Frontal cortex (tissue), 4 donors: ENCODE data around the gene RASEF. TPM values are rescaled to one million over a fixed set of nuclear protein-coding genes. Genes with fewer than 3 reads are reported as not detected.
"Not testable (repeated sequence)": the region's sequence is repeated elsewhere in the genome, so short reads cannot be mapped to it uniquely, and the experiment has no call there.

Source experiments
- DNase-seq, 2 donors: peaks; one replicate each; pipeline ENCODE4 v3.0.0; 2012; ENCODE audit warnings: low spot score in 2 of 2
- FAIRE-seq: peaks from 2 replicates; lab custom pipeline; 2012; peaks lifted over from hg19 to GRCh38; lab: Jason Lieb, UNC
- total RNA-seq: library from RNA; depleted of rRNA; stranded (reverse); fragments of >200 nt; gene quantifications from one replicate; pipeline ENCODE4 v1.2.3, GENCODE V29; 2014
- donor health status: control.
- donor health status: control.
- donor health status: control.

The RASEF gene
- total RNA-seq, 1 donor from 2014 or later: 0.41 TPM

DNA sequence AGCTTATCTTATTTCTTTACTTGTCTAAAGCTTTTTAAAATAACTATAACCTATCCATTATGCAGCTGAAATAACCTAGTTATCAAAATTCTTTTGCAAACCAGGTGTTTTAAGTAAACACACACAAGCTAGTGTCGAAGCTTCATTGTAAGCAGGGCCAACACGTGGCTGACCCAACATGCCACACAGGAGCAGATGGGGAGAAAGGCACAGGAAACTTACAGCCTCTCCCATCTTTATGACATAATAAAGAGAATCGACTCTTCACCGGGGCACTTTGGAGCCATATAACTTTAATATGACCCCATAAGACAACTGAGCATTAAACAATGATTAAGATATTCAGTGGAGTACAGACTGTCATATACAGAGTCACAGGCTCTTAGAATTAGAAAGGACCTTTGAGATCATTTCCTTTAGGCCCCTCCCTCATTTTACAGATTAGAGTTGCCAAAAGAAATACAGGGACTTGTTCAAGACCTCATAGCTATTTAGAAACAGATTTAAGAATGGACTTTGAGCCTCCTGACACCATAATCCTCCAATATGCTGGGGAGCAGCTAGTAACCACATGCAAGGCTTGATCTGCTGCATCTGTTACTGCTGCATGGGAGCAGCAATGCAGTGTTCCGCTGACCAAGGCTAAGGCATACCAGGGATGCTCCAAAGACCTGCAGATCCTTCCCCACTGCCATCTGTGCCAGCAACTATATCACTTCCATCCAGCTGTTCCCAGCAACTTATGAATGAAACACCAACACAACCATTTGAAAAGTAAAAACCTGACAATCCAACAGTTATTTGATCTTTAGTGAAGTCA is 75.4 kb downstream of the RASEF start:
- FAIRE-seq: no peak
- DNase-seq: no peak

DNA sequence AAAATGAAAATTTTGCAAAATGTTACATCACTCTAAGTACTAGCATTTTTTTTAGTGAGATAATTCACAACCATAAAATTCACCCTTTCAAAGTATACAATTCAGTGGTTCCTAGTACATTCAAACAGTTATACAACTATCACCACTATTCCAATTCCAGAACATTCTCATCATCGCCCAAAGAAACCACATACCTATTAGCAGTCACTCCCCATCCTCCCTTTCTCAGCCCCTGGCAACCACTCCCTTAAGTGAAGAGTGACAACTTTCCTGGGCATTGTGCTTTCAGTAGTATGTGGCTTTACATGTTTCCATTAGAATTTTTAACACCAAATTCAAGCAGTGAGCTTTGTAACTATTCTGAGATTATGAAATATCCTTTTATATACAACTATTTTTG is 81.4 kb downstream of the RASEF start:
- no peak for FAIRE-seq
- no peak for DNase-seq

DNA sequence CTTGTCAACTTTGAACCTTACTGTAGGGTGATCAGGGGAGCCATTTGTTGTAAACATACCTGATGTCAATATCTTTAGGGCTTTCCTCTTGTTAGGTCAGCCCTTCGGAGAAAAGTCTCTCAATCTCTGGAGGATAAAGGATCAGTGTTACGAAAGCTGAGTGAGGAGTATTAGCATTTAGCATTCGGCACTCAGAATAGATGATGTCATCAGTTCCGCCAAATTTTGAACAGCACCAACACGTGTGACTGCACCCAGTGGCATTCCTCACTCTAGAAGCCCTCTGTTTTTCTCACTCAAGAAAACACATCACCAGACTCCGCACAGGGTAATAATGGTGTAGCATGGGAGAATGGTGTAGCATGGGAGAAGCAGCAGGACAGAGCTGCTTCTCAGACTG is 87.8 kb downstream of the RASEF start:
- FAIRE-seq: no peak

DNA sequence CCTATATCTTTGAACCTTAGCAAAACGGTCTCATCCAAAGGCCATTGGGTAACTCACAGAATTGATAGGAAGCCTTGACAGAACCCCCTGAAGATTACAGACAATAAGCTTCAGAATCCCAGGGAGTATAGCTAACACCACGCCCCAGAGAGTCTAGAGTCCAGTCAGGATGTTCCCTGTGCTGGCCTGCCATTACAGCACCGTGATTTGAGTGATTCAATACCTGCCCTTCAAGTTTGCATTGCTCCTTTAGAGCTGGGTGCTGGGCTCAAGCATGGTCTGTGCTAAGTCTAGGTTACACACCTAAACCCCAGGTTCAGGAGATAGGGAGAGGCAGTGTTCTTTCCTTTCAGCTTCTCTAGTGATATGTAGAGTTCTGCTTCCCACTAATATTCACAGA is 90.5 kb downstream of the RASEF start:
- FAIRE-seq (no peak), DNase-seq (no peak)

More for the DNA sequence above, 87.8 kb downstream of the RASEF start:
- DNase-seq: no peak

DNA sequence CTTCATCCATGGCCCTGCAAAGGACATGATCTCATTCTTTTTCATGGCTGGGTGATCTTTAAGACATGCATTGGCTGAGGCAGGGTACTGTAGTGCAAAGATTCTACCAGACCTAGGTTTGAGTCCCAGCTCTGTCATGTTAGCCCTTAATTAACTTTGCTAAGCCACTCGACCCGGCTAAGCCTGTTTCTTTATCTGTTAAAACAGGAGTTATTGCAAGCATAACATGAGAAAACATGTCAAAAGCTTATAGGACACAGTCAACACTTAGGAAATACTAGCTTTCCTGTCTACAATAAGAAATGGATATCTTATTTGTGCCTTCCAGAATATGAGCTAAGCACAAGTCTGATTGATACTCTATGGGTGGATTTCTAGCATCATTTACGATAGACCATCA is 92.6 kb downstream of the RASEF start:
- no peak for FAIRE-seq
- no peak for DNase-seq

DNA sequence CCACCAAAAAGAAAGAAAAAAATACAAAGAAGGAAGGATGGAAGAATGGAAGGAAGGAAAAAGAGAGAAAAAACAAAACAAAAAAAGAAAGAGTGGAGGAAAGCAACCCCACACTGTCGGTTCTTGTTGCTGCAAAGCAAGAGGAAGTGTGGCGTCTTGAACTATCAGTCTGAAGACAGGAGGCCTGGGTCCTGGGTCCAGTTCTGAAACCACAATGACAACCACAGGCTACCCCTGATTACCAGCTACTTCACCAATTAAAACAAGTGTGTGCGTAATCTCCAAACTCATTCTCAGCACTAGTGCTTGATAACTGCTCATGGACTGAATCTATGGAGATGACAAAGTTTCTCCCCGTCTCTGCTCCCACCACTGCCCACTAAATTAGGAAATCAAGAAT is 93.7 kb downstream of the RASEF start:
- DNase-seq (no peak), FAIRE-seq (no peak)

DNA sequence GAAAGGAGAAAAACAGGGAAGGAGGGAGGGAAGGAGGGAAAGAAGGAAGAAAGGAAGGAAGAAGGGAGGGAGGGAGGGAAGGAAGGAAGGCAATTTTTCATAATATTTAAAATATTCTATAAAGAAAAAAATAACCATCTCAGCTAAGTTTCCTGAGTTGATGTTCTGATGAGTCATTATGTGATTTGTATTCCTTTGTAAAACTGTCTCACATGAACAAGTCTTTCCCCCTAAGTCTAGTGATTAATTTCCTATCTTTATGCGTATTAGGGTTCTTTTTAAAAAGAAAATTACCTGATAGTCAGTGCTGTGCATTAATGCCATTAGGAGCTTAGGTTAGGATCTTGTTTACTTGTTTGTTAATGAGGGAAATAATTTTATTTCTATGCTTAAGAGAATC is 94.1 kb downstream of the RASEF start:
- FAIRE-seq: no peak
- DNase-seq: no peak

DNA sequence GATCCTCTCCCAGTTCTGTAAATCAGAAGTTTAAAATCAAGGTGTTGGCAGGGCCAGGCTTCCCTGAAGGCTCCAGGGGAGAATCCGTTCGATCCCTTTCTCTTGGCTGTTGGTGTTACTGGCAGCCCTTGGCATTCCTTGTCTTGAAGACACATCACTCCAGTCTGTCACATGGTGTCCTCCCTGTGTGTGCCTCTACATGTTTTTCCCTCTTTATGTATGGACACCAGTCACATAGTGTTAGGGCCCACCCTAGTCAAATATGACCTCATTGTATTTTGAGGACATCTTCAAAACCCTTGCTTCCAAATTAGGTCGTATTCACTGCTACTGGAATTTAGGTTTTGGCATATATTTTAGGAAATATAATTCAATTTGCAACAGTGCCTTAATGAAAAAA is 94.6 kb downstream of the RASEF start:
- FAIRE-seq (no peak), DNase-seq (no peak)

DNA sequence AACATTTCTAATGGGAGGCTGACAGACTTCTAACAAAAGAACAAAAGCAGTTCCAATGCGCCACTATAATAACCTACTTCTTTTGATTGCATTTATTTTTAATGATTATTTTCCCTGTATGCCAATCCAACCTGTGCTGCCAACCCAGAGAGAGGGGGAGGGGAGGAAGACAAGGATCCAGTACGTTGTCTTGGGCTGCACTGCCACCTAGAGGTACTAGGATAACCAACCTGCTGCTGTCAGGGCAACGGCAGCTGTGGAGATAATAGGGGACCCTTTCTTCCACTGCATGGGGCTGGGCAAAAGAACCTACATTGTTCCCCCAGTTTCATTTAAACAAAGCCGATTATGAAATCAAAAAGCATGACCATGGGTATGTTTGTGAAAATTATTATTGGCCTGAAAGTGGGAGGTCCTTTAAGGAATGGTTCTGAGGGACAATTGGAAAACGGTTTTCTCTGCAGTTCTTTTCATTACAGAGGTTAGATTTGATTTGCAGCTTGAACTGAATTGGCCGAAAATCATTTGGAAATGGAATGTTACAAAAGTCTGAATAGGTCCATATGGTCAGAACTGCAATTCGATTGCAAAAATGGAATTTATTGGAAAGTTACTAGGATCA is 101.3 kb downstream of the RASEF start:
- FAIRE-seq: peak; percentile 81

DNA sequence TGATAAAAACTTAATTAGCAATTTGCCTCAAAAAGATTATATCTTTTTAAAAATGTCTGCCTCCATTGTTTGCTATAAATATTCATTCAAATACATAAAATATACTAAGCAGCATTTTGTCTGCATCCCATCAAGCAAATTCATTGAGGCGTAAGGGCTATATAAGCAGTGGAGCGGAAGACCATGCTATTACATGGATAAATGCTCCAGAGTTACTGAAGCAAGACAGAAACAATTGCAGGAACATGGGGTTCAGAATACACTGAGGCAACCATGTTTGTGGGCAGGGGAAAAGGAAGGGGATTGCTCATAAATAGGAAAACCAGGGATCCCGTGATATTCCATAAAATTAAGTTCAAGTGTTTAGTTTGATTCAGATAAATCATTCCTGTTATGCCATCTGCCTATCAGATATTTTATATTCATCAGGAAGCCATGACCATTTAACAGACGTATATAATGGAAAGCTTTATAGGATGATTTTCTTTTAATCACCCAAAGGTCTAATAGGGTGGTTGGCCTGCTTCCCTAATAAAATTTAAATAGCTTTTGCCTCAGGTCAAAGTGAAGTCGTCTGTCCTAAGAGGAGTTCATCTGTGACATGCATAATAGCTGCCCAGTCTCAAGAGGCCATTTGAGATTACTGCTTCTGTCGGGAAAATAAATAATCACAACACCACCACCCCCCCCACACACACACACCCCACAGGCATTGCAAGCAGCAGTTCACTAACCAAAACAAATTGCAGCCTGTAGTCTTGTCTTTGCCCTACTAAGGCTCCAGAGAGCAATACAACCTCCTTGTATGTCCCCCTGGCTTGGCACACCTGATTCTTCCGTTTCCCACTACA is 105.2 kb downstream of the RASEF start:
- FAIRE-seq (no peak), DNase-seq (no peak)

More for the DNA sequence above, 101.3 kb downstream of the RASEF start:
- peak; percentile 33 to 51 for DNase-seq

DNA sequence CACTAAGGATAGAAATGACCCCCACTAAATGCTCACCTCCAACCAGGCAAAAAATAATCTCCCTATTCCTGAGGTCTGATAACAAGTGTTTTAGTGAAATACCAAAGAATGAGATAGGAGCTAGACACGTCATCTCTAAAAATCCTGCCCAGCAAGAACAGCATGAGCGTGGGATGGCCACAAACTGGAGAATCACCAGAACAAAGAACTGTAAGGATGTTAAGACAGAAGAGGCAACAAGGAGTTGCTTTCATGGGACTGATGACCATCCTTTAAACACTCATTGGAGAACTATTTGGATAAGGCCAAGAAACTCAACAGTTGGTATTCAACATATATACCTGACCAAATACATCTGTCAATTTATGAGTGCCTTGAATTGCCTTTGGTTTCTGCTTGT is 113.7 kb downstream of the RASEF start:
- DNase-seq (no peak), FAIRE-seq (no peak)

DNA sequence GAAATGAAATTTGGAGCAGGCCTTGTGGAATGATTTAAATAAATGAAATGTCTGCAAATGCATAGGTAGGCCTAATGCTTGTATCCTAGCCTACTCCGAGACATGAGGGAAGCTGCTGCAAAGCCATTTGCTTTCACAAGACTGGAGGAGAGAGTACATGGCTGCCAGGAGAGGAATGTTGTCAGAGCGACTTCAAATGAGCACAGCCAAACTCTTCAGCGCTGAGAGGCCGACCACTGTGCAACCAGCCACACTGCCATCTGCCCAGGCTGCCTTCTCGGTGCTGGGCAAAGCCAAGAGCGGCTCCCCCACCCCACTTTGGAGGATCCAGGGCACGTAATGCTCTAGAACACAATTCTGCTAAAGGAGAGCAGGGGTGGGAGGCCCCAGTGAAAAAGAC is 122.6 kb downstream of the RASEF start:
- FAIRE-seq (no peak), DNase-seq (no peak)

DNA sequence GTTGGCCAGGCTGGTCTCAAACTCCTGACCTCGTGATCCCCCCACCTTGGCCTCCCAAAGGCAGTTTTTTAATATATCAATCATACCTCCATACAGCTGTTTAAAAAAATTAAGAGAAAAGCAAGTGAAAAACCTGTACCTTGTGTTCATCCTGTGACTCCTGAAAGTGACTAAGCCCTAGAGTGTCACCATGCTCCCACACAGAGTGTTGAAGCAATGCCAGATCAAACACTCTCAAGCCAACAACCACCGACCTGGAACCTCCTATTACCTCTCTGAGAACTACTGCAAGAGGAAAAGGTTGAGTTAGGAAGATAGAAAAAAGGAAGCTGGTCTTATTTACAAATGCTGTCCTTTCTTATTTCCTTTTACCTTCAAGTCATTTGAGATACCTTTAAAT is 123.5 kb downstream of the RASEF start:
- FAIRE-seq (no peak), DNase-seq (no peak)

DNA sequence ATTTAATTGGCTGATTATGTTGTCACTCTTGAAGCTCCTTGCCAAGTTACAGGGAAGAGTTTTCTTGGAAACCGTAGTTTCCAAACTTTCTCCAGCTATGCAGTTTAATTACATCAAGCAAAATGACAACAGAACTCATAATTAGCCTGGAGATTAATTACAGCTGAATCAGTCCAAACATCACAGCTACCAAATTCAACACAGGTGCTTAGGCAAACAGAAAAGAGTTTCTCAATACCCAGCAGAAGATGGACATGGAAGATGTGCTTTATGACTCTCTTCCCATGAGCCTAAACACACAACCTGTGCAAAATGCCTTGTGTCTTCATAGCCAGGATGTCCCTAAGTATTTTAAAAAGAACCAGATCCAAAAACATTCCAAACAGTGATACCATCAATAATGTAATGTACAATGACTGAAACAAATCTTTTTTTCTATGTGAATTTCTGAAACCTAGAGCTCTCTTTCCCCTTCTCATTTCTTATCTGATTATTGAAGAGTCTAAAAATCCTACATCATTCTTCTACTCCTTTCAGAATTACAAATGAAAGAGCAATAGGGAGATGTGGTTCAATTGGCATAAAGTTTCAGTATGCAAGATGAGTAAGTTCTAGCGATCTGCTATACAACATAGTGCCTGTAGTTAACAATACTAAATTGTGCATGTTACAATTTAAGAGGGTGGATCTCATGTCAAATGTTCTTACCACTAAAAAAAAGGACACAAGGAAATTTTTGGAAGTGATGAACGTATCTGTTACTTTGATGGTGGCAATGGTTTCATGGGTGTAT is 124.3 kb downstream of the RASEF start:
- FAIRE-seq (no peak), DNase-seq (no peak)

DNA sequence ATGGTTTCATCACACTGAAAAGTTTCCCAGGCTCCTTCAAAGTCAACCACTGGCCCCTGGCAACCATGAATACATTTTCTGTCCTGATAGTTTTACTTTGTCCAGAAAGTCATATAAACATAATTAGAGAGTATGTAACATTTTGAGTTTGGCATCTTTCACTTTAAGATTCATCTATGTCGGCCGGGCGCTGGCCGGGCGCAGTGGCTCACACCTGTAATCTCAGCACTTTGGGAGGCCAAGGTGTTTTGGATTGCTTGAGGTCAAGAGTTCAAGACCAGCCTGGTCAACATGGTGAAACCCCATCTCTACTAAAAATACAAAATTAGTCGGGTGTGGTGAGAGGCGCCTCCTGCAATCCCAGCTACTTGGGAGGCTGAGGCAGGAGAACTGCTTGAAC is 126.4 kb downstream of the RASEF start:
- not testable (repeated sequence) for FAIRE-seq, DNase-seq

DNA sequence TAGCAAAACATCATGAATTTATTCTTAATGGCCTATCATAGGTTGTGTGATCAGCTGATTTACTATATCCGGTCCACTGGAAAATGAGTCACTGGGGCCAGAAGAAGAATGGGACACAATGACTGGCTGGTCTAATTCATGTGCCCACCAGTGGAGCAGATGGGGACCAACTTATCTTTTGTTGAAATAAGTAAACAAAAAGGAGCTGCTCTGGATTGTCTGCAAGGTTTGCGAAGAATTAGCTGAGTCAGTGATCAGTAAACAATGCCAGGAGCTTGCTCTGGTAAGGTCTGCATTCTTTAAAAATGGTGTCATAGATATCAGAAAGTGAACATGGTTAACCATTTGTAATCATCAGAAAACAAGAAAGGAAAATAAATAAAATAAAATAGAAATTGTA is 128.0 kb downstream of the RASEF start:
- DNase-seq: no peak
- no peak for FAIRE-seq

DNA sequence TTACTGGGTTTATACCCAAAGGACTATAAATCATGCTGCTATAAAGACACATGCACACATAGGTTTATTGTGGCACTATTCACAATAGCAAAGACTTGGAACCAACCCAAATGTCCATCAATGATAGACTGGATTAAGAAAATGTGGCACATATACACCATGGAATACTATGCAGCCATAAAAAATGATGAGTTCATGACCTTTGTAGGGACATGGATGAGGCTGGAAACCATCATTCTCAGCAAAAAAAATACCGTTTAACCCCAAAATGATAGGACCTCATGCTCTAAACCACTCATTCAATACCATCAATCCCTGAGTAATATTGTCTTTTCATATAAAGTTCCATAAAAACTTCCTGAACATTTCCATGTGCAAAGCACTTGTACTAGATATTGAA is 128.9 kb downstream of the RASEF start:
- not testable (repeated sequence) for FAIRE-seq, DNase-seq

DNA sequence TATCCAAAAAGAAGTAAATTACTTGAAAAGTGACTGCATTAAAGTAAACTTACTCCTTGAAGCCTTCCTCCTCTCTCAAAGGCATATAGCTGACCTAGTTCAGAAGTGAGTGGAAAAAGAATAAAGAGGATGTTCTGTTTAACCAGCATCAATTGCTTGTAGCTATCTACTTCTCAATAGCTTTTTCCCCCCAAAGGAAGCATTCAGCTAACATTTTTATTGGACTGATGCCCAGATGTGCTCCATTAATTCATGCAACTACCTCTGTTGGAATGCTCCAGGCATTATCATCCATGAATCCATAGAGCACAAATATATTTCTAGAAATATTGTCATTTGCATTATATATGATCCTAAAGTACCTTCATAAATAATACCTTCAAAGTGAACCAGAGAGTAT is 132.8 kb downstream of the RASEF start:
- no peak for DNase-seq
- no peak for FAIRE-seq
